H9 (cell line): ENCODE results near the gene THSD7A. TPM values are rescaled to one million over a fixed set of nuclear protein-coding genes. Genes with fewer than 3 reads are reported as not detected.

Source experiments
- DNase-seq: peaks from one replicate; pipeline ENCODE4 v3.0.0-alpha.2; 2017
- H2AFZ ChIP-seq: one replicate; pipeline ENCODE4 v1.6.1; 2013; ENCODE audit warnings: mild to moderate bottlenecking, low read length, control low read depth, moderate library complexity
- H2AK5ac ChIP-seq: 2 replicates; pipeline ENCODE4 v1.6.1; 2013; ENCODE audit warnings: low read length, control low read depth, mixed read lengths; ENCODE audit not compliant: insufficient read length
- H2BK120ac ChIP-seq: one replicate; pipeline ENCODE4 v1.6.1; 2013; ENCODE audit warnings: low read depth, mild to moderate bottlenecking, low read length, control low read depth, inconsistent platforms; ENCODE audit not compliant: poor library complexity, severe bottlenecking
- H2BK12ac ChIP-seq: 2 replicates; pipeline ENCODE4 v1.6.1; 2013; ENCODE audit warnings: low read length, control low read depth, mixed read lengths, low read depth; ENCODE audit not compliant: insufficient read length
- H2BK15ac ChIP-seq: 2 replicates; pipeline ENCODE4 v1.6.1; 2013; ENCODE audit warnings: low read depth, low read length, control low read depth
- H2BK20ac ChIP-seq: one replicate; pipeline ENCODE4 v1.6.1; 2013; ENCODE audit warnings: low read depth, mild to moderate bottlenecking, low read length, control low read depth, inconsistent platforms; ENCODE audit not compliant: poor library complexity, severe bottlenecking
- H2BK5ac ChIP-seq: 2 replicates; pipeline ENCODE4 v1.6.1; 2013; ENCODE audit warnings: low read length, control low read depth, mixed read lengths; ENCODE audit not compliant: insufficient read length
- H3K14ac ChIP-seq: 2 replicates; pipeline ENCODE4 v1.6.1; 2013; ENCODE audit warnings: low read length, control low read depth; ENCODE audit not compliant: insufficient read depth
- H3K18ac ChIP-seq: 2 replicates; pipeline ENCODE4 v1.6.1; 2013; ENCODE audit warnings: low read depth, mild to moderate bottlenecking, mixed read lengths, low read length, control low read depth; ENCODE audit not compliant: insufficient read length
- H3K23ac ChIP-seq: 2 replicates; pipeline ENCODE4 v1.6.1; 2013; ENCODE audit warnings: low read length, control low read depth, mixed read lengths, low read depth; ENCODE audit not compliant: insufficient read length
- H3K23me2 ChIP-seq: 2 replicates; pipeline ENCODE4 v1.6.1; 2013; ENCODE audit warnings: low read depth, mild to moderate bottlenecking, mixed read lengths, low read length, control low read depth; ENCODE audit not compliant: insufficient read length, poor library complexity, severe bottlenecking
- H3K27ac ChIP-seq: 2 replicates; pipeline ENCODE4 v1.5.1; 2013; ENCODE audit warnings: low read length, control low read depth, mixed read lengths, low read depth; ENCODE audit not compliant: insufficient read length
- H3K27me3 ChIP-seq: 2 replicates; pipeline ENCODE4 v1.6.1; 2013; ENCODE audit warnings: low read length, control low read depth, inconsistent platforms; ENCODE audit not compliant: insufficient read depth
- H3K4ac ChIP-seq: 2 replicates; pipeline ENCODE4 v1.6.1; 2013; ENCODE audit warnings: low read depth, mild to moderate bottlenecking, control low read depth, inconsistent platforms, low read length, moderate library complexity
- H3K4me1 ChIP-seq: 2 replicates; pipeline ENCODE4 v1.6.1; 2013; ENCODE audit warnings: low read length, control low read depth, inconsistent platforms; ENCODE audit not compliant: insufficient read depth
- H3K4me2 ChIP-seq: 2 replicates; pipeline ENCODE4 v1.6.1; 2013; ENCODE audit warnings: low read length, control low read depth, mixed read lengths; ENCODE audit not compliant: insufficient read length, insufficient read depth
- H3K56ac ChIP-seq: 2 replicates; pipeline ENCODE4 v1.6.1; 2013; ENCODE audit warnings: low read depth, mild to moderate bottlenecking, mixed read lengths, low read length, control low read depth; ENCODE audit not compliant: insufficient read length
- H3K79me1 ChIP-seq: 2 replicates; pipeline ENCODE4 v1.6.1; 2013; ENCODE audit warnings: low read depth, mild to moderate bottlenecking, moderate library complexity, low read length, control low read depth, inconsistent platforms; ENCODE audit not compliant: insufficient read depth, poor library complexity, severe bottlenecking
- H3K79me2 ChIP-seq: 2 replicates; pipeline ENCODE4 v1.6.1; 2013; ENCODE audit warnings: low read length, control low read depth, inconsistent platforms; ENCODE audit not compliant: insufficient read depth
- H3K9ac ChIP-seq: 2 replicates; pipeline ENCODE4 v1.6.1; 2013; ENCODE audit warnings: low read length, control low read depth, mixed read lengths; ENCODE audit not compliant: insufficient read length; ENCODE audit errors: extremely low read depth
- H3K9me3 ChIP-seq: one replicate; pipeline ENCODE4 v1.6.1; 2013; ENCODE audit warnings: low read depth, low read length, inconsistent platforms; ENCODE audit not compliant: control insufficient read depth
- H3T11ph ChIP-seq: one replicate; pipeline ENCODE4 v1.6.1; 2013; ENCODE audit warnings: mild to moderate bottlenecking, low read length, control low read depth, inconsistent platforms
- H4K20me1 ChIP-seq: one replicate; pipeline ENCODE4 v1.6.1; 2013; ENCODE audit not compliant: control insufficient read depth, insufficient read length, insufficient read depth
- H4K5ac ChIP-seq: 2 replicates; pipeline ENCODE4 v1.6.1; 2013; ENCODE audit warnings: low read depth, mild to moderate bottlenecking, mixed read lengths, low read length, control low read depth; ENCODE audit not compliant: insufficient read length
- H4K8ac ChIP-seq: replicated peaks from 2 replicates; pipeline ENCODE4 v1.6.1; 2013; ENCODE audit warnings: low read length, control low read depth, mixed read lengths, low read depth; ENCODE audit not compliant: insufficient read length
- H4K91ac ChIP-seq: 2 replicates; pipeline ENCODE4 v1.6.1; 2013; ENCODE audit warnings: low read depth, mild to moderate bottlenecking, moderate library complexity, mixed read lengths, low read length, control low read depth; ENCODE audit not compliant: insufficient read length
- H3K27ac Mint-ChIP-seq, 3 experiments: 2 replicates in 2 of 3; 3 replicates in 1 of 3; pipeline ENCODE4 v1.8.0; 2020 to 2021; ENCODE audit warnings: mixed read lengths in 3 of 3, mild to moderate bottlenecking in 1 of 3, moderate library complexity in 1 of 3
- H3K27me3 Mint-ChIP-seq: 2 replicates; pipeline ENCODE4 v1.8.0; 2021; ENCODE audit warnings: low read depth, mild to moderate bottlenecking, moderate library complexity, mixed read lengths
- H3K36me3 Mint-ChIP-seq, 3 experiments: 2 replicates in 2 of 3; 3 replicates in 1 of 3; pipeline ENCODE4 v1.8.0; 2020 to 2021; ENCODE audit warnings: low read depth in 3 of 3, mixed read lengths in 3 of 3; ENCODE audit not compliant: insufficient read depth in 1 of 3
- H3K4me1 Mint-ChIP-seq, 2 experiments: 2 replicates each; pipeline ENCODE4 v1.8.0; 2020; ENCODE audit warnings: mixed read lengths in 2 of 2
- H3K4me3 Mint-ChIP-seq, 2 experiments: 2 replicates in 1 of 2; 3 replicates in 1 of 2; pipeline ENCODE4 v1.8.0; 2020 to 2021; ENCODE audit warnings: mild to moderate bottlenecking in 2 of 2, mixed read lengths in 2 of 2, moderate library complexity in 1 of 2
- H3K9me3 Mint-ChIP-seq, 2 experiments: 2 replicates in 1 of 2; 3 replicates in 1 of 2; pipeline ENCODE4 v1.8.0; 2020; ENCODE audit warnings: mild to moderate bottlenecking in 2 of 2, mixed read lengths in 2 of 2, moderate library complexity in 1 of 2
- CTCF ChIP-seq: fragments of 200-600 bp; sonication (generic); conservative IDR thresholded peaks from 3 replicates; pipeline ENCODE4 v1.8.0; 2021; ENCODE audit warnings: antibody characterized with exemption, mild to moderate bottlenecking
- WGBS: extraction: QIAGEN DNeasy Blood & Tissue Kit; methylation state at CpG from one replicate; pipeline ENCODE4 v1.1.7; 2013; ENCODE audit warnings: missing lambda C conversion rate, low lambda C conversion rate, mixed read lengths; ENCODE audit not compliant: insufficient read length; ENCODE audit errors: extremely low coverage; 5-methylcytosine and 5-hydroxymethylcytosine counted together
- total RNA-seq: library from RNA; stranded (reverse); gene quantifications from 2 replicates; pipeline ENCODE4 v1.2.1, GENCODE V29; 2021

Gene THSD7A
- total RNA-seq, 1 experiment from 2014 or later, result 0.42 TPM

GRCh38 chr7:11623093-11623678 is 208.8 kb downstream of the THSD7A start:
- H3K27ac Mint-ChIP-seq, result no peak overlapping the region
- Histone ChIP-seq H3K23ac (no peak overlapping the region), H3K9ac (no peak overlapping the region), H2AK5ac (no peak overlapping the region), H3K79me1 (no peaks in the 10 kb centered on the region), H2AFZ (no peak overlapping the region), H3K27ac (no peak overlapping the region), H2BK20ac (no peak overlapping the region), H3K4me2 (no peak overlapping the region), H3K23me2 (no peaks in the 10 kb centered on the region), H2BK5ac (no peak overlapping the region), H4K8ac (no peak overlapping the region), H3K14ac (no peak overlapping the region), H2BK120ac (no peak overlapping the region), H3K56ac (no peak overlapping the region), H3K4me1 (no peaks in the 10 kb centered on the region), H3K9me3 (no peaks in the 10 kb centered on the region), H3T11ph (no peak overlapping the region), H4K5ac (no peak overlapping the region), H2BK12ac (no peak overlapping the region), H4K91ac (no peak overlapping the region), H2BK15ac (no peak overlapping the region), H3K79me2 (no peaks in the 10 kb centered on the region), H3K18ac (no peak overlapping the region), H4K20me1 (no peaks in the 10 kb centered on the region), H3K4ac (no peak overlapping the region), H3K27me3 (no peaks in the 10 kb centered on the region)
- no peaks in the 10 kb centered on the region for H3K27me3 Mint-ChIP-seq
- peaks cover 9 to 16% of the 10 kb centered on the region in 2 experiments for H3K4me1 Mint-ChIP-seq
- no CpG with 5 or more reads among the region's 4 CpGs for WGBS
- no peak for TF ChIP-seq CTCF
- DNase-seq, result no peak
- no peak overlapping the region for H3K4me3 Mint-ChIP-seq
- no peaks in the 10 kb centered on the region for H3K36me3 Mint-ChIP-seq
- H3K9me3 Mint-ChIP-seq, result no peaks in the 10 kb centered on the region
